Smooth muscle cell (in vitro differentiated cells): ENCODE results near the gene TENM4. TPM values are rescaled to one million over a fixed set of nuclear protein-coding genes. Genes with fewer than 3 reads are reported as not detected.

Experiments
- DNase-seq: peaks from one replicate; lab custom pipeline; 2025; ENCODE audit not compliant: unreplicated experiment; lab: John Stamatoyannopoulos, UW
- H2AFZ ChIP-seq: fragments of 200-600 bp; sonication (generic); 2 replicates; pipeline ENCODE4 v1.6.0; 2016; ENCODE audit warnings: antibody characterized with exemption, low read depth, mild to moderate bottlenecking
- H3F3A ChIP-seq: fragments of 200-600 bp; sonication (generic); 2 replicates; pipeline ENCODE4 v1.6.0; 2017; ENCODE audit warnings: antibody characterized with exemption, low read depth
- H3K27ac ChIP-seq: fragments of 200-600 bp; sonication (generic); 2 replicates; pipeline ENCODE4 v1.5.1; 2016; ENCODE audit warnings: low read depth, mild to moderate bottlenecking
- H3K27me3 ChIP-seq: fragments of 200-600 bp; sonication (generic); 2 replicates; pipeline ENCODE4 v1.6.1; 2016; ENCODE audit warnings: low read depth, mild to moderate bottlenecking
- H3K36me3 ChIP-seq: fragments of 200-600 bp; sonication (generic); 2 replicates; pipeline ENCODE4 v1.5.1; 2016; ENCODE audit warnings: low read depth
- H3K4me1 ChIP-seq: fragments of 200-600 bp; sonication (generic); 2 replicates; pipeline ENCODE4 v1.5.1; 2016; ENCODE audit warnings: low read depth
- H3K4me2 ChIP-seq: fragments of 200-600 bp; sonication (generic); 2 replicates; pipeline ENCODE4 v1.6.0; 2016; ENCODE audit warnings: mild to moderate bottlenecking
- H3K4me3 ChIP-seq: fragments of 200-600 bp; sonication (generic); 2 replicates; pipeline ENCODE4 v1.5.1; 2016; ENCODE audit warnings: mild to moderate bottlenecking
- H3K79me2 ChIP-seq: fragments of 200-600 bp; sonication (generic); 2 replicates; pipeline ENCODE4 v1.6.0; 2016; ENCODE audit warnings: low read depth, mild to moderate bottlenecking
- H3K9ac ChIP-seq: fragments of 200-600 bp; sonication (generic); 2 replicates; pipeline ENCODE4 v1.6.0; 2016; ENCODE audit warnings: low read depth
- H3K9me3 ChIP-seq: fragments of 200-600 bp; sonication (generic); replicated peaks from 2 replicates; pipeline ENCODE4 v1.5.1; 2016; ENCODE audit warnings: low read depth
- H4K20me1 ChIP-seq: fragments of 200-600 bp; sonication (generic); 2 replicates; pipeline ENCODE4 v1.6.0; 2016; ENCODE audit warnings: low read depth
- CTCF ChIP-seq: fragments of 200-600 bp; sonication (generic); IDR thresholded peaks from 2 replicates; pipeline ENCODE4 v1.5.1; 2017; ENCODE audit warnings: borderline replicate concordance, mild to moderate bottlenecking, antibody characterized with exemption; ENCODE audit not compliant: insufficient read depth, poor library complexity, severe bottlenecking
- WGBS: methylation state at CpG from one replicate; pipeline ENCODE4 v1.1.7; 2016; ENCODE audit warnings: low lambda C conversion rate; 5-methylcytosine and 5-hydroxymethylcytosine counted together
- polyA plus RNA-seq: library from polyadenylated mRNA; unstranded; fragments of >200 nt; fragmentation: Nextera tagmentation; extraction: Ambion mirVana; gene quantifications from 2 replicates; pipeline ENCODE4 v1.2.1, GENCODE V29; 2016
- total RNA-seq: library from RNA; depleted of rRNA; stranded (reverse); fragments of >200 nt; gene quantifications from 2 replicates; pipeline ENCODE4 v1.2.3, GENCODE V29; 2014

TENM4 gene
- total and polyA plus RNA-seq, 2 experiments from 2014 or later: 31.6 to 38.2 TPM

DNA sequence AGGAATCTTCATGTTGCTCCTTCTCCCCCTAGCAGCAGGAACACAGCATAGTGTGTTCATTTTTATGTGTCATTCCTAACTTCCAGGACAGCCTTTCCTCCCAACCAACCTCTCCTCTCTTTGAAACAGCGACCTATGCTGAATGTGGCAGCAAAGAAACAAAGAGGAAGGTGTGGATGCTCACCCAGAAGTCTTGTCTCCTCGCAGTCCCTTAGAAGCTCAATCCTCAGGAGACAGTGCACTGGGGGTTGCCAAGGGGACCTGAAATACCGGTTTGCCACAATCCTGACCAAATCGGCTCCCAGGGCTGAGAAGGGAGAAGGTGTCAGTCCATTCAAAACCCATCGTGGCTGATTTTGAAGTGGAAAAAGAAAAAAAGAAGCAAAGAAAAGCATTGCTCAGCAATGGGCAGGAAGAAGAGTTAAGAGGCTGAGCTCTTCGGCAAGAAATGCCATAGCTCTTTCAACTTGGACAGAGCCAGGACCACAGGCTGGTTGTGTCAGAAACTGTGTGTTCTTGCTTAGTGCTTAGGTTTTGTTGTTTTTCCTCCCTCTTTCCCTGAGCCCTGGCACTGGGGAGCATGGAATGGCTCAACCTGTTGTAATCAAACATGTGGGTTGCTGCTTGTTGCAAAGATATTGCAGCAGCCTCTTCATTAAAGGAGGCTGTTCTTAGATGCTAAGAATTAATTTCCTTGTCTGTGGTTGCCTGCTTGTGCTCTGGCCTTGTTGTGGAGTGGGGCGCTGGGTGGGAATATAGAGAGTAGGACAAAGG lies 30.4 kb upstream of the TENM4 start:
- no peak overlapping the region for H3K4me2 ChIP-seq
- 36% methylated on average over 7 of the region's 7 CpGs for WGBS
- H3K79me2 ChIP-seq: no peaks in the 10 kb centered on the region
- no peaks in the 10 kb centered on the region for H3K36me3 ChIP-seq
- no peak overlapping the region for H3K4me3 ChIP-seq
- H2AFZ ChIP-seq: no peak overlapping the region
- H3K9me3 ChIP-seq: no peaks in the 10 kb centered on the region
- TF ChIP-seq CTCF: no peak
- H3K4me1 ChIP-seq: peaks cover 21% of the 10 kb centered on the region
- no peaks in the 10 kb centered on the region for H4K20me1 ChIP-seq
- no peak for DNase-seq
- H3F3A ChIP-seq: no peaks in the 10 kb centered on the region
- no peak overlapping the region for H3K27ac ChIP-seq
- H3K27me3 ChIP-seq: no peaks in the 10 kb centered on the region
- no peak overlapping the region for H3K9ac ChIP-seq

- no peak for DNase-seq
- H3K4me1 ChIP-seq: peaks cover 21% of the 10 kb centered on the region
- TF ChIP-seq CTCF: no peak
- 79% methylated on average over 2 of the region's 2 CpGs for WGBS
- H3K79me2 ChIP-seq: no peaks in the 10 kb centered on the region
- H2AFZ ChIP-seq: no peak overlapping the region
- no peaks in the 10 kb centered on the region for H3K27me3 ChIP-seq
- no peaks in the 10 kb centered on the region for H3K9me3 ChIP-seq
- no peak overlapping the region for H3K27ac ChIP-seq
- no peak overlapping the region for H3K9ac ChIP-seq
- H3K36me3 ChIP-seq: no peaks in the 10 kb centered on the region
- H3K4me3 ChIP-seq: no peak overlapping the region
- no peak overlapping the region for H3K4me2 ChIP-seq
- H4K20me1 ChIP-seq: no peaks in the 10 kb centered on the region
- peaks cover 6% of the 10 kb centered on the region for H3F3A ChIP-seq
Measured at GRCh38 chr11:79470161-79470560, 29.3 kb upstream of the TENM4 start.

DNA sequence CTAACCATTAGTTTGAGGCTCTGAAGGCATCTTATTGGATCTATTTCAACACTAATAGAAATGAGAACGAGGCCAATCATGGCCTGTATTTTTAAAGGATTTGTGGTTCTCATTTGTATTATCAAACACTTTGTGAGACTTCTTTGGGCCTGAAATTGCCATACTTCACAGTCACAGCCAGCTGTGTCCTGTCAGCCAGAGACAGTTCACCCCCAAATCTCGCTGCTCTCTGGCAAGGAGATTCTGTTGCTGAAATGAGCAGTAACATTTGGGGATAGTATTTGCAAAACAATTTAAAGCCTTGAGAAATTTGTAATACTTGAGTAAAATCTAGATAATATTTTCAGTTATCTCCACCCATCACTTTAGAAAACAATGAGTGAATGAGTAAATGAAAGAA lies 26.9 kb upstream of the TENM4 start:
- Histone ChIP-seq H4K20me1 (no peaks in the 10 kb centered on the region), H2AFZ (peak overlapping the region; percentile 1), H3K36me3 (no peaks in the 10 kb centered on the region), H3K27me3 (no peaks in the 10 kb centered on the region), H3F3A (peaks cover 6% of the 10 kb centered on the region), H3K4me2 (no peak overlapping the region), H3K4me3 (no peak overlapping the region), H3K27ac (no peak overlapping the region), H3K9me3 (no peaks in the 10 kb centered on the region), H3K4me1 (peaks cover 6% of the 10 kb centered on the region), H3K79me2 (no peaks in the 10 kb centered on the region), H3K9ac (no peak overlapping the region)
- no peak for DNase-seq
- WGBS: 58% methylated on average over 2 of the region's 2 CpGs
- no peak for TF ChIP-seq CTCF

DNA sequence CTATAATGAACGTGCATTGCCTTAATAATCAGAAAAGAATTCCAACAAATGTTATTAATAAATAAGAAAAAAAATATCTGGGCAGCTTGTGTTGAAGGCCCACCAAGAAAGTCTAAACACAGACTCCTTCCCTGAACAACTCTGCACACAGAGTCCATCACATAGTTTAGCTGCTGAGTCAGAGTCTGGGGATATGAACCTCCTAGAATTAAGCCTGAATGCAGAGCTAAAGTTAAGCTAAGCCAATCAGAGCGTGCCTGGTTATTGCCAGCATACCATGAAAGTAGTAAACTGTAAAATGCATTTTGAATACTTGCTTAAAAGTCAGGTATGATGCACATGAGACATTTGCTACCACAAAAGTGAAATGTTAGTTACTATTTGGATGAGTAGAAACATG lies 25.6 kb upstream of the TENM4 start:
- Histone ChIP-seq H3K27ac (peak overlapping the region; percentile 54), H4K20me1 (no peaks in the 10 kb centered on the region), H3K9ac (no peak overlapping the region), H3K27me3 (no peaks in the 10 kb centered on the region), H3F3A (peaks cover 6% of the 10 kb centered on the region), H3K4me1 (no peaks in the 10 kb centered on the region), H3K4me3 (no peak overlapping the region), H3K9me3 (no peaks in the 10 kb centered on the region), H3K36me3 (no peaks in the 10 kb centered on the region), H2AFZ (no peak overlapping the region), H3K4me2 (peak overlapping the region; percentile 31), H3K79me2 (no peaks in the 10 kb centered on the region)
- no peak for TF ChIP-seq CTCF
- no peak for DNase-seq
- WGBS: 30% methylated on average over 2 of the region's 2 CpGs
